Effector memory CD4-positive, alpha-beta T cell (primary cell): ENCODE results near the gene SOD3.

Experiments
- DNase-seq, 3 donors: peaks; one replicate each; pipeline ENCODE4 v3.0.0-alpha.2; 2020
- H3K27ac ChIP-seq: 2 replicates; pipeline ENCODE4 v1.7.0; 2013; ENCODE audit warnings: mild to moderate bottlenecking, low read length, moderate library complexity; ENCODE audit not compliant: insufficient read depth, poor library complexity, severe bottlenecking
- H3K27me3 ChIP-seq: replicated peaks from 2 replicates; pipeline ENCODE4 v1.7.0; 2013; ENCODE audit warnings: mild to moderate bottlenecking, low read length; ENCODE audit not compliant: insufficient read depth, control insufficient read depth, poor library complexity, severe bottlenecking
- H3K36me3 ChIP-seq: 2 replicates; pipeline ENCODE4 v1.7.0; 2013; ENCODE audit warnings: mild to moderate bottlenecking, low read length, moderate library complexity; ENCODE audit not compliant: control insufficient read depth, insufficient read depth
- H3K4me1 ChIP-seq: 2 replicates; pipeline ENCODE4 v1.7.0; 2013; ENCODE audit warnings: low read length, mild to moderate bottlenecking; ENCODE audit not compliant: control insufficient read depth, insufficient read depth, poor library complexity, severe bottlenecking
- H3K4me3 ChIP-seq: 2 replicates; pipeline ENCODE4 v1.7.0; 2013; ENCODE audit warnings: low read length, low read depth, mild to moderate bottlenecking; ENCODE audit not compliant: insufficient read depth, poor library complexity, severe bottlenecking
- H3K9me3 ChIP-seq: 2 replicates; pipeline ENCODE4 v1.7.0; 2013; ENCODE audit warnings: mild to moderate bottlenecking, low read length, moderate library complexity; ENCODE audit not compliant: control insufficient read depth

Gene SOD3

GRCh38 chr4:24792552-24792951, 2.8 kb upstream of the SOD3 start:
- H3K27me3 ChIP-seq: no peaks in the 10 kb centered on the region
- DNase-seq: no peak
- no peak overlapping the region for H3K4me3 ChIP-seq
- H3K36me3 ChIP-seq: no peaks in the 10 kb centered on the region
- no peaks in the 10 kb centered on the region for H3K9me3 ChIP-seq
- no peaks in the 10 kb centered on the region for H3K4me1 ChIP-seq
- H3K27ac ChIP-seq: no peak overlapping the region

GRCh38 chr4:24793219-24794005, 2.0 kb upstream of the SOD3 start:
- no peaks in the 10 kb centered on the region for H3K9me3 ChIP-seq
- no peaks in the 10 kb centered on the region for H3K4me1 ChIP-seq
- no peak for DNase-seq
- no peak overlapping the region for H3K4me3 ChIP-seq
- no peaks in the 10 kb centered on the region for H3K36me3 ChIP-seq
- H3K27ac ChIP-seq: no peak overlapping the region
- H3K27me3 ChIP-seq: no peaks in the 10 kb centered on the region

GRCh38 chr4:24794051-24794450, 1.3 kb upstream of the SOD3 start:
- DNase-seq: no peak
- no peak overlapping the region for H3K27ac ChIP-seq
- no peak overlapping the region for H3K4me3 ChIP-seq
- H3K9me3 ChIP-seq: no peaks in the 10 kb centered on the region
- H3K27me3 ChIP-seq: no peaks in the 10 kb centered on the region
- no peaks in the 10 kb centered on the region for H3K36me3 ChIP-seq
- H3K4me1 ChIP-seq: no peaks in the 10 kb centered on the region

GRCh38 chr4:24794480-24794879, 893 bp upstream of the SOD3 start:
- H3K27me3 ChIP-seq: no peaks in the 10 kb centered on the region
- H3K4me1 ChIP-seq: no peaks in the 10 kb centered on the region
- H3K4me3 ChIP-seq: no peak overlapping the region
- no peaks in the 10 kb centered on the region for H3K36me3 ChIP-seq
- H3K27ac ChIP-seq: no peak overlapping the region
- H3K9me3 ChIP-seq: no peaks in the 10 kb centered on the region
- DNase-seq: no peak

GRCh38 chr4:24795666-24796381, 451 bp downstream of the SOD3 start:
- H3K27me3 ChIP-seq: peaks cover 9% of the 10 kb centered on the region
- H3K36me3 ChIP-seq: no peaks in the 10 kb centered on the region
- DNase-seq: no peak
- H3K4me3 ChIP-seq: no peak overlapping the region
- no peaks in the 10 kb centered on the region for H3K9me3 ChIP-seq
- no peak overlapping the region for H3K27ac ChIP-seq
- H3K4me1 ChIP-seq: no peaks in the 10 kb centered on the region

GRCh38 chr4:24796620-24797019, 1.2 kb downstream of the SOD3 start:
- no peak overlapping the region for H3K4me3 ChIP-seq
- DNase-seq: no peak
- no peaks in the 10 kb centered on the region for H3K9me3 ChIP-seq
- no peaks in the 10 kb centered on the region for H3K36me3 ChIP-seq
- H3K27me3 ChIP-seq: peaks cover 10% of the 10 kb centered on the region
- H3K27ac ChIP-seq: no peak overlapping the region
- H3K4me1 ChIP-seq: no peaks in the 10 kb centered on the region

GRCh38 chr4:24798036-24798610, 2.8 kb downstream of the SOD3 start:
- Histone ChIP-seq H3K36me3 (no peaks in the 10 kb centered on the region), H3K4me1 (no peaks in the 10 kb centered on the region), H3K4me3 (no peak overlapping the region), H3K27me3 (peaks cover 10% of the 10 kb centered on the region), H3K27ac (no peak overlapping the region), H3K9me3 (no peaks in the 10 kb centered on the region)
- no peak for DNase-seq

GRCh38 chr4:24799196-24799543, 3.8 kb downstream of the SOD3 start:
- no peak for DNase-seq
- Histone ChIP-seq H3K9me3 (no peaks in the 10 kb centered on the region), H3K4me3 (no peak overlapping the region), H3K27ac (no peak overlapping the region), H3K36me3 (no peaks in the 10 kb centered on the region), H3K4me1 (no peaks in the 10 kb centered on the region), H3K27me3 (peaks cover 10% of the 10 kb centered on the region)

- Histone ChIP-seq H3K27me3 (peaks cover 10% of the 10 kb centered on the region), H3K9me3 (no peaks in the 10 kb centered on the region), H3K4me3 (no peak overlapping the region), H3K27ac (no peak overlapping the region), H3K4me1 (no peaks in the 10 kb centered on the region), H3K36me3 (no peaks in the 10 kb centered on the region)
- no peak for DNase-seq
Measured at GRCh38 chr4:24799544-24800324, 4.4 kb downstream of the SOD3 start.
